Hepatocyte (in vitro differentiated cells): ENCODE results near the gene HOXB4. TPM values are rescaled to one million over a fixed set of nuclear protein-coding genes. Genes with fewer than 3 reads are reported as not detected.
A peak's percentile ranks its signal among the peaks of the same experiment; 100 is the strongest.

ENCODE experiments used
- DNase-seq: peaks from one replicate; pipeline ENCODE4 v3.0.0-alpha.2; 2016; ENCODE audit warnings: low spot score
- H2AFZ ChIP-seq: fragments of 200-600 bp; sonication (generic); 2 replicates; pipeline ENCODE4 v1.6.0; 2016; ENCODE audit warnings: antibody characterized with exemption, mild to moderate bottlenecking
- H3K27ac ChIP-seq: fragments of 200-600 bp; sonication (generic); 2 replicates; pipeline ENCODE4 v1.5.1; 2016; ENCODE audit warnings: mild to moderate bottlenecking
- H3K27me3 ChIP-seq: fragments of 200-600 bp; sonication (generic); 2 replicates; pipeline ENCODE4 v1.6.1; 2016
- H3K36me3 ChIP-seq: fragments of 200-600 bp; sonication (generic); replicated peaks from 2 replicates; pipeline ENCODE4 v1.5.1; 2016; ENCODE audit warnings: low read depth; ENCODE audit not compliant: insufficient read depth
- H3K4me1 ChIP-seq: fragments of 200-600 bp; sonication (generic); 2 replicates; pipeline ENCODE4 v1.5.1; 2016; ENCODE audit warnings: mild to moderate bottlenecking, moderate library complexity; ENCODE audit not compliant: insufficient read depth
- H3K4me2 ChIP-seq: fragments of 200-600 bp; sonication (generic); 2 replicates; pipeline ENCODE4 v1.6.0; 2016
- H3K4me3 ChIP-seq: fragments of 200-600 bp; sonication (generic); 2 replicates; pipeline ENCODE4 v1.5.1; 2016; ENCODE audit warnings: mild to moderate bottlenecking
- H3K79me2 ChIP-seq: fragments of 200-600 bp; sonication (generic); 2 replicates; pipeline ENCODE4 v1.6.0; 2017; ENCODE audit warnings: mild to moderate bottlenecking
- H3K9me2 ChIP-seq: fragments of 200-600 bp; sonication (generic); replicated peaks from 2 replicates; pipeline ENCODE4 v1.6.0; 2017; ENCODE audit warnings: mild to moderate bottlenecking; ENCODE audit not compliant: insufficient read depth
- H3K9me3 ChIP-seq: fragments of 200-600 bp; sonication (generic); 2 replicates; pipeline ENCODE4 v1.5.1; 2016; ENCODE audit warnings: low read depth, mild to moderate bottlenecking
- H4K20me1 ChIP-seq: fragments of 200-600 bp; sonication (generic); 2 replicates; pipeline ENCODE4 v1.6.0; 2016; ENCODE audit warnings: mild to moderate bottlenecking; ENCODE audit not compliant: insufficient read depth, poor library complexity, severe bottlenecking
- EZH2 ChIP-seq: fragments of 200-600 bp; sonication (generic); IDR thresholded peaks from 2 replicates; pipeline ENCODE4 v1.6.1; 2016; ENCODE audit warnings: antibody characterized with exemption, mild to moderate bottlenecking, borderline replicate concordance
- EZH2phosphoT487 ChIP-seq: fragments of 200-600 bp; sonication (generic); IDR thresholded peaks from one replicate; pipeline ENCODE4 v1.6.1; 2018; ENCODE audit warnings: antibody characterized with exemption, mild to moderate bottlenecking, low read depth, moderate library complexity; ENCODE audit not compliant: unreplicated experiment, severe bottlenecking
- WGBS: methylation state at CpG from one replicate; pipeline ENCODE4 v1.1.6; 2016; ENCODE audit warnings: low lambda C conversion rate; ENCODE audit errors: missing lambda C conversion rate; 5-methylcytosine and 5-hydroxymethylcytosine counted together
- polyA plus RNA-seq: library from polyadenylated mRNA; unstranded; fragments of >200 nt; fragmentation: Nextera tagmentation; extraction: Ambion mirVana; gene quantifications from 2 replicates; pipeline ENCODE4 v1.2.1, GENCODE V29; 2016
- total RNA-seq: library from RNA; depleted of rRNA; stranded (reverse); fragments of >200 nt; gene quantifications from 2 replicates; pipeline ENCODE4 v1.2.3, GENCODE V29; 2014
- TF ChIP-seq, protein P1 (sequence below): fragments of 200-600 bp; sonication (generic); IDR thresholded peaks from 2 replicates; pipeline ENCODE4 v1.5.1; 2016; ENCODE audit warnings: antibody characterized with exemption, mild to moderate bottlenecking; ENCODE audit not compliant: poor library complexity

Gene HOXB4
- total and polyA plus RNA-seq, 2 experiments from 2014 or later: 1.8 to 2.2 TPM

DNA sequence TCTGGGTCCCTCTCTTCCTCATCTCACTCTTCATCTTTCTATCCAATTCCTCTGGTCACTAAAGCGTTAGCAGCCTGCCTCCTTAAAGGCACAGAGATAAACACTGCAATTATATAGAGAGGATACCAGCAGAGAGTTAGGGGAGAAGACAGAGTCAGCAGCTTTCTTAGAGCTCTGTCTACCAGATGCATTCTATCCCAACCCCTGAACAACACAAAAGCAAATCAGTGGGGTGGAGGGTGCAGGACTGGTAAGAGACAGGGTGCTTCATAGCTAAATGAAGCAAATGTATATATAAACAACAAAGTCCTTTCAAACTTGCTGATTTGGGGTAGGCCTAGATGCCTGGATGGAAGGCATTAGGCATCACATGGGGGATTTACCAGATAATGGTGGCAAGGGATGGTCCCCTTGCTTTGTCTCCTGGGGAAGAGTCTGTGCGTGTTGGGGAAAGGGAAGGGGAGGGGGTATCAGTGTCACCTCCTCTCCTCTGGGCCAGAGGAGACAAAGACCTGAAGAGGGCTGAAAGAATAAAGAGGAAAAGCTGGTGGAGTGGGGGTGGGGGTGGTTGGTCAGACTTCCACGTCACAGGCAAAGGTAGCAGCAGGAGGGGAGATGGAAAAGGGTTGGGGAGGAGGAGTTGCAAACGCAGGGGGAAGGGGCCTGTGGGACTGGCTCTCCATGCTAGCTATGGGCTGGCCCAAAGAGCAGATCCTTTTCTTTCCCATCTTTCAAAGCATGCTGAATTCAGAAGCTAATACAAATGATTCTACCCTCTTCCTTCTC is 12.0 kb downstream of the HOXB4 start:
- Histone ChIP-seq H4K20me1 (no peaks in the 10 kb centered on the region), H3K27me3 (peaks cover 96% of the 10 kb centered on the region), H3K4me2 (no peak overlapping the region), H3K4me3 (no peak overlapping the region), H3K9me2 (no peaks in the 10 kb centered on the region), H3K36me3 (no peaks in the 10 kb centered on the region), H3K4me1 (peaks cover 19% of the 10 kb centered on the region), H3K9me3 (no peaks in the 10 kb centered on the region), H3K27ac (no peak overlapping the region), H3K79me2 (peaks cover 38% of the 10 kb centered on the region), H2AFZ (no peak overlapping the region)
- TF ChIP-seq EZH2phosphoT487 (no peak), EZH2 (no peak)
- TF ChIP-seq, protein P1, sequence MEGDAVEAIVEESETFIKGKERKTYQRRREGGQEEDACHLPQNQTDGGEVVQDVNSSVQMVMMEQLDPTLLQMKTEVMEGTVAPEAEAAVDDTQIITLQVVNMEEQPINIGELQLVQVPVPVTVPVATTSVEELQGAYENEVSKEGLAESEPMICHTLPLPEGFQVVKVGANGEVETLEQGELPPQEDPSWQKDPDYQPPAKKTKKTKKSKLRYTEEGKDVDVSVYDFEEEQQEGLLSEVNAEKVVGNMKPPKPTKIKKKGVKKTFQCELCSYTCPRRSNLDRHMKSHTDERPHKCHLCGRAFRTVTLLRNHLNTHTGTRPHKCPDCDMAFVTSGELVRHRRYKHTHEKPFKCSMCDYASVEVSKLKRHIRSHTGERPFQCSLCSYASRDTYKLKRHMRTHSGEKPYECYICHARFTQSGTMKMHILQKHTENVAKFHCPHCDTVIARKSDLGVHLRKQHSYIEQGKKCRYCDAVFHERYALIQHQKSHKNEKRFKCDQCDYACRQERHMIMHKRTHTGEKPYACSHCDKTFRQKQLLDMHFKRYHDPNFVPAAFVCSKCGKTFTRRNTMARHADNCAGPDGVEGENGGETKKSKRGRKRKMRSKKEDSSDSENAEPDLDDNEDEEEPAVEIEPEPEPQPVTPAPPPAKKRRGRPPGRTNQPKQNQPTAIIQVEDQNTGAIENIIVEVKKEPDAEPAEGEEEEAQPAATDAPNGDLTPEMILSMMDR: no peak
- DNase-seq: no peak
- WGBS: 63% methylated on average over 2 of the region's 4 CpGs

DNA sequence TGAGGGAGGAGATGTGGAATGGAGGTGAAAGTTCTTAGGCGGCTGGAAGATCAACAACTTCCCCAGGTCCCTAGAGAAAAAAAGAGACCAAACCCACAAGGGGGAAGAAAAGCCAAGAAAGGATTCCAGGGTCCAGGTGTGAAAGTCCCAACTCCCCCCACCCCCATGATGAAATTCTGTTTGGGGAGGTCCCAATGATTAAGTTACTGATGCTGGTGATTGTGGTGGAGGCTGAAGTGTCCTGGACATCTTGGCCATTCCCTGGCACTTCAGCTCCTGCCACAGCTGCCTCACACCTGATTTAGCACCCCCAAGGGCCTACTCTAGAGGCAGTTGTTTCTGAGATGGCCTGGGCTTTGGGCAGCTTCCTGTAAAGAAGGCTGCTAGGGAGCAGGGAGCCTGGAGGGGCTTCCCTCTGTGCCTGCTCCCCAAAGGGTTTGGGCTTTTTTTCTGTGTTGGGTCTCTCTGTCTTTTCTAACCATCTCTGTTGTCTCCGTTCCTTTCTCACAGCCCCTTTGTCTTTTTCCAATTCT is 13.1 kb downstream of the HOXB4 start:
- Histone ChIP-seq H3K4me2 (peak overlapping the region; percentile 82), H3K27me3 (peaks cover 93% of the 10 kb centered on the region), H3K4me1 (peaks cover 17% of the 10 kb centered on the region), H3K79me2 (peaks cover 38% of the 10 kb centered on the region), H3K9me2 (no peaks in the 10 kb centered on the region), H3K27ac (no peak overlapping the region), H3K36me3 (no peaks in the 10 kb centered on the region), H4K20me1 (no peaks in the 10 kb centered on the region), H2AFZ (no peak overlapping the region), H3K9me3 (no peaks in the 10 kb centered on the region), H3K4me3 (no peak overlapping the region)
- TF ChIP-seq EZH2phosphoT487: no peak
- no peak for TF ChIP-seq EZH2
- TF ChIP-seq, protein P1: no peak
- no peak for DNase-seq
- 73% methylated on average over 2 of the region's 2 CpGs for WGBS

DNA sequence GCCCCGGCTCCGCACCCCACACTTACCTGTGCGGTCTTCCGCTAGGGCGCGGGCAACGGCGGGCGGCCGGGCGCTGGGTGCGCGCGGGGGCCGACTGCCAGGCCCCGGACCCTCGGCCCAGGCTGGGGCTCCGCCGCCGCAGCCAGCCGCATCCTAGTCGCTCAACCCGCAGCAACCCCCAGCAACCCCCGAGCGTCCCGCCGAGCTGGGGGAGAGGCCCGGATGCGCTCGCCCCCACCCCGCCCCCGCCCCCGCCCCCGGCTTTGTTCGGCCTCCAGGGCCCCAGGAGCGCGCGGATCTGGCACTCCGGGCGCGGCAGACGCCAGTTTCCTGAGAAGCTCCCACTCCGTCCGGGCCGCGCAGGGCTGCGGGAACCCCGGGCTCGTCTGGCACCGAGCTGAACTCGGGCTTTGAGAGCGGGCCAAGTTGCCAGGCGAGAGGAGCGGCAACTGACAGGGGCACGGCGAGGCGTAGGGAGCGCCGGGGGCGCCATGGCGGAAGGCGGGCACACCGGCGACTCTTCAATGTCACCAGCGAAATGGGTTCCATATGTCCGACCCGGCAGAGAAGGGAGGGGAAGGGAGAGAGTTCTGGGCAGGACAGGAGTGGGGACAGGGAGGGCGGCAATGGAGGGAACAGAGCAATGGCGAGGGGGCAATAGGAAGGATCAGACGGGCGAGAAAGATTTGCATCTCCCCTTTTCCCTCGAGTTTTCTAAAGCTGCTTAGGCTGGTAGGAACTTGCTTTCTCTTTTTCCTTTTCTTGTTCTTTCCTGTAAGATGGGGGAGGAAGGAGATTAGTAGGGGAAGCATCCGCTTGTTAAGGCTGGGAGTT is 13.7 kb downstream of the HOXB4 start:
- H2AFZ ChIP-seq: no peak overlapping the region

DNA sequence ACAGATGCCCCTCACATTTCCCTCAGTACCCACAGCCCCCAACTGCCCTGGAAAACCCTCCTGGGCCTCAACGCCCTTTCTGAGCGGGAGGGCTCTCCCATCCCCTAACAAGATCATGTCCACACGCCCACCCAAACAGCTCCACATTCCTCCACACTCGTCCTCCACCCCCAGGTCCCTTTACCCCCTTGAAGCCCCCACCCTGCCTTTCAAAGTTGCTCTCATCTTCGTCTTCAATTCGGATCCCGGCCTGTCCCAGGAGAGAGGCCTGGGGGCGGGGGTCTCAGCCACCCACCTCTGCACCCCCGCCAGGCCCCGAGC is 14.3 kb downstream of the HOXB4 start:
- DNase-seq: no peak
- peak overlapping the region; percentile 7 for H3K4me3 ChIP-seq
- H3K27me3 ChIP-seq: peaks cover 92% of the 10 kb centered on the region
- H4K20me1 ChIP-seq: no peaks in the 10 kb centered on the region
- no peak overlapping the region for H2AFZ ChIP-seq
- 7% methylated on average over 7 of the region's 10 CpGs for WGBS
- H3K9me3 ChIP-seq: no peaks in the 10 kb centered on the region
- TF ChIP-seq, protein P1: no peak
- TF ChIP-seq EZH2phosphoT487: peak; percentile 5
- H3K36me3 ChIP-seq: no peaks in the 10 kb centered on the region
- H3K4me2 ChIP-seq: peak overlapping the region; percentile 82
- peaks cover 27% of the 10 kb centered on the region for H3K4me1 ChIP-seq
- H3K79me2 ChIP-seq: peaks cover 33% of the 10 kb centered on the region
- H3K9me2 ChIP-seq: no peaks in the 10 kb centered on the region
- peak overlapping the region; percentile 34 for H3K27ac ChIP-seq

More for the DNA sequence above, 13.7 kb downstream of the HOXB4 start:
- peak overlapping the region; percentile 82 for H3K4me2 ChIP-seq
- no peak for DNase-seq
- H3K36me3 ChIP-seq: no peaks in the 10 kb centered on the region
- peaks cover 93% of the 10 kb centered on the region for H3K27me3 ChIP-seq
- peaks cover 33% of the 10 kb centered on the region for H3K79me2 ChIP-seq
- H3K4me3 ChIP-seq: peak overlapping the region; percentile 7
- TF ChIP-seq EZH2phosphoT487 (no peak), EZH2 (peak; percentile 72)
- no peaks in the 10 kb centered on the region for H4K20me1 ChIP-seq
- H3K9me3 ChIP-seq: no peaks in the 10 kb centered on the region
- peaks cover 24% of the 10 kb centered on the region for H3K4me1 ChIP-seq
- 12% methylated on average over 49 of the region's 73 CpGs for whole genome bisulfite sequencing
- H3K9me2 ChIP-seq: no peaks in the 10 kb centered on the region
- peak overlapping the region; percentile 37 for H3K27ac ChIP-seq
